Parathyroid adenoma (tissue), 2 donors: Measurements from ENCODE around the gene NRIP1.

Experiments used
- H2AFZ ChIP-seq: fragments of 300-600 bp; sonication (generic); one replicate; pipeline ENCODE4 v1.7.0; 2017; ENCODE audit warnings: antibody characterized with exemption, mild to moderate bottlenecking
- H3K27ac ChIP-seq: fragments of 300-600 bp; sonication (generic); one replicate; pipeline ENCODE4 v1.7.0; 2017
- H3K27me3 ChIP-seq: fragments of 300-600 bp; sonication (generic); one replicate; pipeline ENCODE4 v1.7.0; 2017; ENCODE audit warnings: low read length; ENCODE audit not compliant: control insufficient read depth, insufficient read depth
- H3K36me3 ChIP-seq: fragments of 300-600 bp; sonication (generic); one replicate; pipeline ENCODE4 v1.7.0; 2017; ENCODE audit warnings: low read length; ENCODE audit not compliant: control insufficient read depth, insufficient read depth
- H3K4me1 ChIP-seq: fragments of 300-600 bp; sonication (generic); one replicate; pipeline ENCODE4 v1.7.0; 2017; ENCODE audit warnings: control low read depth
- H3K4me2 ChIP-seq: fragments of 300-600 bp; sonication (generic); one replicate; pipeline ENCODE4 v1.7.0; 2017; ENCODE audit warnings: low read length
- H3K4me3 ChIP-seq: fragments of 300-600 bp; sonication (generic); one replicate; pipeline ENCODE4 v1.7.0; 2017; ENCODE audit warnings: low read depth, low read length
- H3K79me2 ChIP-seq: fragments of 300-600 bp; sonication (generic); one replicate; pipeline ENCODE4 v1.7.0; 2017; ENCODE audit warnings: control low read depth
- H3K9ac ChIP-seq: fragments of 300-600 bp; sonication (generic); one replicate; pipeline ENCODE4 v1.7.0; 2017; ENCODE audit warnings: mild to moderate bottlenecking
- H3K9me3 ChIP-seq: fragments of 300-600 bp; sonication (generic); one replicate; pipeline ENCODE4 v1.7.0; 2017; ENCODE audit warnings: low read length; ENCODE audit not compliant: control insufficient read depth
- TF ChIP-seq, protein P1 (sequence below): fragments of 300-600 bp; sonication (generic); IDR thresholded peaks from one replicate; pipeline ENCODE4 v1.7.0; 2017; ENCODE audit warnings: antibody characterized with exemption, mild to moderate bottlenecking
- donor health status: primary hyperparathyroidism.

The NRIP1 gene

GRCh38 chr21:15064576-15065391, at the start of gene NRIP1:
TSS of gene NRIP1 (minus strand) at chr21:15065000. CDS start at chr21:14968192, 96,808 bp downstream.
- TF ChIP-seq, protein P1, sequence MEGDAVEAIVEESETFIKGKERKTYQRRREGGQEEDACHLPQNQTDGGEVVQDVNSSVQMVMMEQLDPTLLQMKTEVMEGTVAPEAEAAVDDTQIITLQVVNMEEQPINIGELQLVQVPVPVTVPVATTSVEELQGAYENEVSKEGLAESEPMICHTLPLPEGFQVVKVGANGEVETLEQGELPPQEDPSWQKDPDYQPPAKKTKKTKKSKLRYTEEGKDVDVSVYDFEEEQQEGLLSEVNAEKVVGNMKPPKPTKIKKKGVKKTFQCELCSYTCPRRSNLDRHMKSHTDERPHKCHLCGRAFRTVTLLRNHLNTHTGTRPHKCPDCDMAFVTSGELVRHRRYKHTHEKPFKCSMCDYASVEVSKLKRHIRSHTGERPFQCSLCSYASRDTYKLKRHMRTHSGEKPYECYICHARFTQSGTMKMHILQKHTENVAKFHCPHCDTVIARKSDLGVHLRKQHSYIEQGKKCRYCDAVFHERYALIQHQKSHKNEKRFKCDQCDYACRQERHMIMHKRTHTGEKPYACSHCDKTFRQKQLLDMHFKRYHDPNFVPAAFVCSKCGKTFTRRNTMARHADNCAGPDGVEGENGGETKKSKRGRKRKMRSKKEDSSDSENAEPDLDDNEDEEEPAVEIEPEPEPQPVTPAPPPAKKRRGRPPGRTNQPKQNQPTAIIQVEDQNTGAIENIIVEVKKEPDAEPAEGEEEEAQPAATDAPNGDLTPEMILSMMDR, result no peak

GRCh38 chr21:15112858-15113257, 48.1 kb upstream of the NRIP1 start:
- Histone ChIP-seq H3K9ac (no peak overlapping the region), H2AFZ (no peak overlapping the region), H3K9me3 (no peaks in the 10 kb centered on the region), H3K79me2 (no peaks in the 10 kb centered on the region), H3K4me3 (no peak overlapping the region), H3K27me3 (no peaks in the 10 kb centered on the region), H3K4me2 (no peak overlapping the region), H3K36me3 (no peaks in the 10 kb centered on the region), H3K4me1 (no peaks in the 10 kb centered on the region), H3K27ac (no peak overlapping the region)
- TF ChIP-seq, protein P1, result no peak

More at GRCh38 chr21:15064576-15065391, at the start of gene NRIP1:
- H3K27ac ChIP-seq, result peak within 1 kb of the TSS; percentile 88
- no peaks in the 10 kb centered on the region for H3K9me3 ChIP-seq
- H3K4me1 ChIP-seq, result no peaks in the 10 kb centered on the region
- peak within 1 kb of the TSS; percentile 61 for H3K4me3 ChIP-seq
- H3K27me3 ChIP-seq, result no peaks in the 10 kb centered on the region
- peak within 1 kb of the TSS; percentile 61 for H3K9ac ChIP-seq
- H3K4me2 ChIP-seq, result peak within 1 kb of the TSS; percentile 55
- peak within 1 kb of the TSS; percentile 93 for H2AFZ ChIP-seq
- no peaks in the 10 kb centered on the region for H3K36me3 ChIP-seq
- no peaks in the 10 kb centered on the region for H3K79me2 ChIP-seq

GRCh38 chr21:15108801-15109200, 44.0 kb upstream of the NRIP1 start:
- no peak overlapping the region for H3K4me2 ChIP-seq
- H3K4me1 ChIP-seq, result no peaks in the 10 kb centered on the region
- TF ChIP-seq, protein P1, result no peak
- H3K9me3 ChIP-seq, result no peaks in the 10 kb centered on the region
- no peak overlapping the region for H3K4me3 ChIP-seq
- H3K27me3 ChIP-seq, result no peaks in the 10 kb centered on the region
- no peak overlapping the region for H3K9ac ChIP-seq
- H3K36me3 ChIP-seq, result no peaks in the 10 kb centered on the region
- H2AFZ ChIP-seq, result no peak overlapping the region
- H3K27ac ChIP-seq, result no peak overlapping the region
- H3K79me2 ChIP-seq, result no peaks in the 10 kb centered on the region

DNA sequence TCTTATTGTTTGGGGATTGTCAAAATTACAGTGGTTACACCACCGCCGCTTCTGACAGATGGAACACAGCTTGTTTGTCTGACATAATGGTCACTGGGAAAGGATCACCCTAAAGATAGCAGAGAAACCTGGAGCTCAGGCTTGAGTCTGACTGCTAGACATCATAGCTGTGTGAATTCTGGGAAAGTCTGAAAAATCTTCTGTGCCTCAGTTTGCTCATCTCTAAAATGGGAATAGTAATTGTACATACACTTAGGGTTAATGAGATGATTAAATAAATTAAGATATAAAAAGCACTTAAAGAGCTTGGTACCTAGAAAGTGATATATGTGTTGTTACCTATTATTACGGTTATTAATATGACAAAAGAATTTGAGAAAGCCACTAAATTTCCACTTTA, 39.7 kb upstream of the NRIP1 start:
- Histone ChIP-seq H3K4me3 (no peak overlapping the region), H3K4me2 (no peak overlapping the region), H3K36me3 (no peaks in the 10 kb centered on the region), H3K79me2 (no peaks in the 10 kb centered on the region), H3K9ac (no peak overlapping the region), H2AFZ (no peak overlapping the region), H3K9me3 (no peaks in the 10 kb centered on the region), H3K27ac (no peak overlapping the region), H3K4me1 (no peaks in the 10 kb centered on the region), H3K27me3 (no peaks in the 10 kb centered on the region)
- TF ChIP-seq, protein P1, result no peak

GRCh38 chr21:15098908-15099307, 34.1 kb upstream of the NRIP1 start:
- no peak overlapping the region for H3K27ac ChIP-seq
- no peak overlapping the region for H3K4me2 ChIP-seq
- H3K79me2 ChIP-seq, result no peaks in the 10 kb centered on the region
- no peaks in the 10 kb centered on the region for H3K27me3 ChIP-seq
- H3K9ac ChIP-seq, result no peak overlapping the region
- no peaks in the 10 kb centered on the region for H3K36me3 ChIP-seq
- H3K4me1 ChIP-seq, result peaks cover 5% of the 10 kb centered on the region
- H2AFZ ChIP-seq, result no peak overlapping the region
- H3K9me3 ChIP-seq, result no peaks in the 10 kb centered on the region
- H3K4me3 ChIP-seq, result no peak overlapping the region
- TF ChIP-seq, protein P1, result no peak
